SK-N-SH treated with all-trans-retinoic acid at 6 μM for 48 hours (cell line): ENCODE measurements around the gene SFXN1.

Source experiments
- ATAC-seq: fragments of 200-7000 bp; cut with Tn5 transposase; 3 replicates; pipeline ENCODE4 v1.9.1; 2020; ENCODE audit warnings: mild to moderate bottlenecking, moderate library complexity
- ARNTL ChIP-seq: fragments of 450-650 bp; formaldehyde crosslinking; IDR thresholded peaks from 2 replicates; pipeline ENCODE4 v1.5.0; 2020; ENCODE audit warnings: low read depth, mild to moderate bottlenecking, moderate library complexity, borderline replicate concordance
- BACH2 ChIP-seq: fragments of 250-450 bp; sonication (Bioruptor Pico); IDR thresholded peaks from 2 replicates; pipeline ENCODE4 v1.9.0; 2021; ENCODE audit warnings: mild to moderate bottlenecking, borderline replicate concordance
- CREB5 ChIP-seq: fragments of 250-450 bp; sonication (Bioruptor Pico); IDR thresholded peaks from 2 replicates; pipeline ENCODE4 v1.5.1; 2020; ENCODE audit warnings: low read depth, mild to moderate bottlenecking, moderate library complexity
- CSDC2 ChIP-seq: fragments of 250-450 bp; sonication (Bioruptor Pico); IDR thresholded peaks from 2 replicates; pipeline ENCODE4 v1.5.0; 2020; ENCODE audit warnings: mild to moderate bottlenecking, moderate library complexity
- CSRNP3 ChIP-seq: fragments of 250-450 bp; sonication (Bioruptor Pico); IDR thresholded peaks from 2 replicates; pipeline ENCODE4 v1.5.1; 2021; ENCODE audit warnings: mild to moderate bottlenecking, moderate library complexity
- ESRRG ChIP-seq: fragments of 250-450 bp; sonication (Bioruptor Pico); IDR thresholded peaks from 2 replicates; pipeline ENCODE4 v1.6.1; 2021; ENCODE audit warnings: mild to moderate bottlenecking
- GLIS3 ChIP-seq: fragments of 250-450 bp; sonication (Bioruptor Pico); IDR thresholded peaks from 2 replicates; pipeline ENCODE4 v1.5.0; 2020; ENCODE audit warnings: mild to moderate bottlenecking, moderate library complexity
- ISL1 ChIP-seq: fragments of 250-450 bp; sonication (Bioruptor Pico); IDR thresholded peaks from 2 replicates; pipeline ENCODE4 v2.1.2; 2022; ENCODE audit warnings: mild to moderate bottlenecking, moderate library complexity
- OSR1 ChIP-seq: fragments of 250-450 bp; sonication (Bioruptor Pico); IDR thresholded peaks from 2 replicates; pipeline ENCODE4 v1.8.0; 2022; ENCODE audit warnings: moderate library complexity, mild to moderate bottlenecking, inconsistent platforms
- PATZ1 ChIP-seq: fragments of 250-450 bp; sonication (Bioruptor Pico); IDR thresholded peaks from 2 replicates; pipeline ENCODE4 v1.8.0; 2020; ENCODE audit warnings: mild to moderate bottlenecking, moderate library complexity, borderline replicate concordance
- PPARA ChIP-seq: fragments of 250-450 bp; sonication (Bioruptor Pico); IDR thresholded peaks from 2 replicates; pipeline ENCODE4 v1.5.0; 2020; ENCODE audit warnings: mild to moderate bottlenecking, borderline replicate concordance
- RARB ChIP-seq: fragments of 250-450 bp; sonication (Bioruptor Pico); IDR thresholded peaks from 2 replicates; pipeline ENCODE4 v1.8.0; 2021; ENCODE audit warnings: mild to moderate bottlenecking, moderate library complexity
- SNAI2 ChIP-seq: fragments of 250-450 bp; sonication (Bioruptor Pico); IDR thresholded peaks from 2 replicates; pipeline ENCODE4 v1.5.0; 2020; ENCODE audit warnings: mild to moderate bottlenecking, moderate library complexity
- TCF4 ChIP-seq: fragments of 250-450 bp; sonication (Bioruptor Pico); IDR thresholded peaks from 2 replicates; pipeline ENCODE4 v1.8.0; 2021; ENCODE audit warnings: mild to moderate bottlenecking, moderate library complexity, borderline replicate concordance
- TOX ChIP-seq: fragments of 250-450 bp; sonication (Bioruptor Pico); IDR thresholded peaks from 2 replicates; pipeline ENCODE4 v1.8.0; 2021; ENCODE audit warnings: mild to moderate bottlenecking, moderate library complexity, borderline replicate concordance
- TSHZ2 ChIP-seq: fragments of 250-450 bp; sonication (Bioruptor Pico); IDR thresholded peaks from 2 replicates; pipeline ENCODE4 v1.5.0; 2020; ENCODE audit warnings: mild to moderate bottlenecking, moderate library complexity
- ZC3H10 ChIP-seq: fragments of 250-450 bp; sonication (Bioruptor Pico); IDR thresholded peaks from 2 replicates; pipeline ENCODE4 v1.5.1; 2021; ENCODE audit warnings: mild to moderate bottlenecking, moderate library complexity
- ZFP3 ChIP-seq: fragments of 250-450 bp; sonication (Bioruptor Pico); IDR thresholded peaks from 2 replicates; pipeline ENCODE4 v1.5.0; 2020; ENCODE audit warnings: mild to moderate bottlenecking, moderate library complexity
- ZFP30 ChIP-seq: fragments of 450-650 bp; formaldehyde crosslinking; IDR thresholded peaks from 2 replicates; pipeline ENCODE4 v1.5.0; 2022; ENCODE audit warnings: mild to moderate bottlenecking, moderate library complexity
- ZNF565 ChIP-seq: fragments of 450-650 bp; formaldehyde crosslinking; conservative IDR thresholded peaks from 2 replicates; pipeline ENCODE4 v1.5.0; 2020; ENCODE audit warnings: low read depth, mild to moderate bottlenecking, moderate library complexity
- ZNF70 ChIP-seq: fragments of 450-650 bp; formaldehyde crosslinking; IDR thresholded peaks from 2 replicates; pipeline ENCODE4 v1.5.0; 2020; ENCODE audit warnings: mild to moderate bottlenecking, moderate library complexity
- ZNF8 ChIP-seq: fragments of 450-650 bp; formaldehyde crosslinking; IDR thresholded peaks from 2 replicates; pipeline ENCODE4 v1.5.0; 2020; ENCODE audit warnings: mild to moderate bottlenecking, moderate library complexity
- TF ChIP-seq, protein P1 (sequence below): fragments of 250-450 bp; sonication (Bioruptor Pico); IDR thresholded peaks from 2 replicates; pipeline ENCODE4 v1.8.0; 2021; ENCODE audit warnings: low read depth, mild to moderate bottlenecking, moderate library complexity, borderline replicate concordance

The SFXN1 gene

DNA sequence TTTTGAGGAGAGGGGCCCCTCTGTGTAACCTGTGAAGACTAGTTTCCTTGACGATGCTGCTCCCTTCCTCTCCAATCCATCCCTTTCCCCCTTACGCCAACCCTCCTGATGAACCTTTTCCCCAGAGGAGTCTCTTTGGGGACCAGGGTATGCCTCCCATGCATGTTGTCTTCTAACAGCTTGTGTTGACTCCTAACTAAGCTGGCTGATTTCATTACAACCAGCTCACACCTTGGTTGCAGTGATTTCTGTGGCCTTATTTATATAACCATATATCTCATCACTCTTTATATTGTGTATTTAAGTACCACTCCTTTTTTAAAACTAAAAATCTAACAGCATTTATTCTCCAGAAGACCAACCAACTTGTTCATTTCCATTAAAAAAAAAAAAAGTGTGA lies 42.5 kb downstream of the SFXN1 start:
- TF ChIP-seq ZFP3 (CRISPR knock-in tag) (no peak), ZNF70 (CRISPR knock-in tag) (no peak), BACH2 (no peak), SNAI2 (CRISPR knock-in tag) (no peak), ESRRG (CRISPR knock-in tag) (no peak), ZNF8 (CRISPR knock-in tag) (no peak), ZNF565 (no peak), PPARA (no peak), ARNTL (CRISPR knock-in tag) (no peak), TSHZ2 (CRISPR knock-in tag) (no peak), RARB (no peak), ZC3H10 (CRISPR knock-in tag) (no peak), TOX (CRISPR knock-in tag) (no peak), ZFP30 (no peak), OSR1 (CRISPR knock-in tag) (no peak), GLIS3 (CRISPR knock-in tag) (no peak), ISL1 (CRISPR knock-in tag) (no peak), CSRNP3 (CRISPR knock-in tag) (no peak), CSDC2 (no peak)
- TF ChIP-seq, protein P1, sequence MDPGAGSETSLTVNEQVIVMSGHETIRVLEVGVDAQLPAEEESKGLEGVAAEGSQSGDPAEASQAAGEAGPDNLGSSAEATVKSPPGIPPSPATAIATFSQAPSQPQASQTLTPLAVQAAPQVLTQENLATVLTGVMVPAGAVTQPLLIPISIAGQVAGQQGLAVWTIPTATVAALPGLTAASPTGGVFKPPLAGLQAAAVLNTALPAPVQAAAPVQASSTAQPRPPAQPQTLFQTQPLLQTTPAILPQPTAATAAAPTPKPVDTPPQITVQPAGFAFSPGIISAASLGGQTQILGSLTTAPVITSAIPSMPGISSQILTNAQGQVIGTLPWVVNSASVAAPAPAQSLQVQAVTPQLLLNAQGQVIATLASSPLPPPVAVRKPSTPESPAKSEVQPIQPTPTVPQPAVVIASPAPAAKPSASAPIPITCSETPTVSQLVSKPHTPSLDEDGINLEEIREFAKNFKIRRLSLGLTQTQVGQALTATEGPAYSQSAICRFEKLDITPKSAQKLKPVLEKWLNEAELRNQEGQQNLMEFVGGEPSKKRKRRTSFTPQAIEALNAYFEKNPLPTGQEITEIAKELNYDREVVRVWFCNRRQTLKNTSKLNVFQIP (CRISPR knock-in tag) = no peak
- no peak for ATAC-seq

DNA sequence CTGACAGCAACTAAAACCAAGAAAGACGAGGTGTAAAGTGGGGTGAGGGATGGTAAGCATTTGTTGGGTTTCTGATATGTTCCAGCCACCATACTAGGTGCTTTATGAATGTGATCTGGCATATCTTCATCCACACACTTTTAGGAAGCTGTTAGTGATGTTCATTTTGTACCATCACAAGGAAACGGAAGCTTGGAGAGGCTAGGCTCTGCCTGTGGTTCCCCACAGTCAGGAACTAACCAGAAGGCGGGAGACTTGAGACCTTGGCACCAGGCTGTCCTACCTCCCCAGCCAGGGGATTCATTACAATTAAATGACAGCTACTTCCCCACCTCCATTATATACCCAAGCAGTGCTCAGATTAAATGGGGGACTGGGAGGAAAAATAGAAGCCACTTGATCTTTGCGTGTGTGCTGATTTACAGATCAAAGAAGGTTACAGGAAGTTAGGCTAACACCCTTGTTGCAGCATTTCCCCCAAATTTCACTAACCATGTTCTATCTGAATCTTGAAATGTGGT lies 43.0 kb downstream of the SFXN1 start:
- TF ChIP-seq RARB (no peak), ESRRG (CRISPR knock-in tag) (no peak), ZFP30 (no peak), ISL1 (CRISPR knock-in tag) (no peak), BACH2 (no peak)
- ATAC-seq = no peak

- no peak for ATAC-seq
- no peak for TF ChIP-seq PATZ1
Observed at GRCh38 chr5:175523292-175523691, 44.9 kb downstream of the SFXN1 start.

- TF ChIP-seq CSDC2 = no peak
- no peak for TF ChIP-seq ZFP3 (CRISPR knock-in tag)
- no peak for TF ChIP-seq ZNF565
- no peak for TF ChIP-seq ISL1 (CRISPR knock-in tag)
- TF ChIP-seq ZC3H10 (CRISPR knock-in tag) = no peak
- TF ChIP-seq SNAI2 (CRISPR knock-in tag) = no peak
- TF ChIP-seq GLIS3 (CRISPR knock-in tag) = no peak
- no peak for TF ChIP-seq RARB
- TF ChIP-seq ESRRG (CRISPR knock-in tag) = no peak
- TF ChIP-seq, all 23 proteins: peak for 0
- no peak for ATAC-seq
Observed at GRCh38 chr5:175524211-175524610, 45.9 kb downstream of the SFXN1 start.

DNA sequence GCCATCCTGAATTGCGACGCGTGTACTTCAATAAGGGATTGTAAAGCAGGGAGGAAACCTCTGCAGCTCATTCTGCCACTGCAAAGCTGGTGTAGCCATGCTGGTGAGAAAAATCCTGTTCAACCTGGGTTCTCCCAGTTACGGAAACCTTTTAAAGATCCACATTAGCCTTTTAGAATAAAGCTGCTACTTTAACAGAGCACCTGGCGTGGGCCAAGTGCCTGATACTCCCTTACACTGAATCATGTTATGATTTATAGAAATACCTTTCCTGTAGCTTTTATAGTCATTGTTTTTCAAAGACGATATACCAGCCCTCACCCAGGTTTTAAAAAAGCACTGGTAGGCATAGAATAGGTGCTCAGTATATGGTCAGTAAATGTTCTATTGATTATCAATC lies 48.3 kb downstream of the SFXN1 start:
- no peak for ATAC-seq
- TF ChIP-seq ZFP3 (CRISPR knock-in tag) = no peak
- no peak for TF ChIP-seq ZNF70 (CRISPR knock-in tag)
- no peak for TF ChIP-seq CREB5
- no peak for TF ChIP-seq BACH2
- TF ChIP-seq ZC3H10 (CRISPR knock-in tag) = no peak
- TF ChIP-seq RARB = no peak
- no peak for TF ChIP-seq TCF4
- no peak for TF ChIP-seq ISL1 (CRISPR knock-in tag)
- TF ChIP-seq ZNF8 (CRISPR knock-in tag) = no peak
- TF ChIP-seq SNAI2 (CRISPR knock-in tag) = no peak
- TF ChIP-seq ARNTL (CRISPR knock-in tag) = no peak
- TF ChIP-seq ZNF565 = no peak
- TF ChIP-seq, protein P1 (CRISPR knock-in tag) = no peak
